IPS-11a (cell line): ENCODE results near the gene DNAJC22.
"Not testable (repeated sequence)": the region's sequence is repeated elsewhere in the genome, so short reads cannot be mapped to it uniquely, and the experiment has no call there.

Experiments used
- H3K4me3 ChIP-seq: one replicate; pipeline ENCODE4 v1.5.1; 2013; ENCODE audit warnings: low read depth, low read length, control low read depth

Gene DNAJC22

DNA sequence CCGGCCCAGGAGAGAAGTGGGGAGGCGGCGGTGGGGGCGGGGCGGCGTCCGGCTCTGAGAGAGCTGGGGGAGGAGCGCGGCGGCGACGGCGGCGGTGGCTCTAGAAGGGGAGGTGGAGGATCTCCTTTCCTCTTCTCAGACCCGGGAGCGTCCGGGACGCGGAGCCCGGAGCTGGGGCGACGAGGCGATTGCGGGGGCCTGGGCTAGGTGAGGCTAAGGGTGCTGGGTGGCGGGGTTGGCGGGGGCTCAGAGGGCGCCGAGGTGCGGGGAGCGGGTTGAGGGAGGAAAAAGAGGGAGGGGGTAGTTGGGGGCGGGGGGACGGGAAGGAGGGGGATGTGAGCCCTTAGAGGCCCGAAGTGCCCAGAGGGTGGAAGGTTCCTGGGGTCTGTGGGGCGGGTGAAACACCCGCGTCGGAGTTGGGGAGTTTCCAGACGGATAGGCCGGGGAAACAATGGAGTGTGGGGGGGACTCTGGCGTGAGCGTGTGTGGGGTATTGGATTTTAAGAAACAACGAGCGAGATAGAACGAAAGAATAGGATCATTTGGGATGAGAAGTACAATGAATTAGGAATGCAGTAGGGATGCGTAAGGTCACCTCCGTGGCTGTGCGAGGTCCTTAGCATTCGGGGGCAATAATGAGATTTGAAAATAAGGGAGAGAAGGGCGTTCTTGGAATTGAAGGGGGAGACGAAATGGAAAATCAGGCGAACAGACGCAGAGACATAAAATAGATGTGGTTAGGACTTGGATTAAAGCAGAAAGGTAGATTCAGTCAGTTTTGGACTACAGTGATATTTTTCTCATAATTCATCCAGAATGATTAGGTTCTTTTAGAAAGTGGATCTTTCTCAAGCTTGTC lies 20.9 kb downstream of the DNAJC22 start, which contains the start of gene SPATS2:
SPATS2 (plus strand) TSS at position 82 of the 859 bp plus-strand sequence. CDS start 93,551 bp downstream, outside the sequence.
- peak within 1 kb of the TSS; percentile 84 for H3K4me3 ChIP-seq

DNA sequence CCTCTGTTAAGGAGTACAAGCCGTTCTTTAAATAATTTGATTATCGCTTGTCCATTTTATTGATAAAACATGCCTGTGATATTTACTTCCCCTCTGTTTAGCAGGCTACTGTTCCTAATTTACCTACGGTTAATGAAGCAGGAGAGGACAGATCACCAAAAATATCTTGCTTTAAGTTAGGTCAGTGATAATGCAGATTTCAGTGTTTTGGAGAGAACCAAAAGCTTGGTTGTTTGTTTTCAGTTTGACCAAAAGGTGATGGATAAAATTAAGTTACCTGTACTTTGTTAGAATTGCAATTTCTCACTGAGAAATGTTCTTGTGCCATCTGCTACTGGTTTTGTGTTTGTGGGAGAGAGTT lies 21.5 kb downstream of the DNAJC22 start:
- peak overlapping the region; percentile 84 for H3K4me3 ChIP-seq

DNA sequence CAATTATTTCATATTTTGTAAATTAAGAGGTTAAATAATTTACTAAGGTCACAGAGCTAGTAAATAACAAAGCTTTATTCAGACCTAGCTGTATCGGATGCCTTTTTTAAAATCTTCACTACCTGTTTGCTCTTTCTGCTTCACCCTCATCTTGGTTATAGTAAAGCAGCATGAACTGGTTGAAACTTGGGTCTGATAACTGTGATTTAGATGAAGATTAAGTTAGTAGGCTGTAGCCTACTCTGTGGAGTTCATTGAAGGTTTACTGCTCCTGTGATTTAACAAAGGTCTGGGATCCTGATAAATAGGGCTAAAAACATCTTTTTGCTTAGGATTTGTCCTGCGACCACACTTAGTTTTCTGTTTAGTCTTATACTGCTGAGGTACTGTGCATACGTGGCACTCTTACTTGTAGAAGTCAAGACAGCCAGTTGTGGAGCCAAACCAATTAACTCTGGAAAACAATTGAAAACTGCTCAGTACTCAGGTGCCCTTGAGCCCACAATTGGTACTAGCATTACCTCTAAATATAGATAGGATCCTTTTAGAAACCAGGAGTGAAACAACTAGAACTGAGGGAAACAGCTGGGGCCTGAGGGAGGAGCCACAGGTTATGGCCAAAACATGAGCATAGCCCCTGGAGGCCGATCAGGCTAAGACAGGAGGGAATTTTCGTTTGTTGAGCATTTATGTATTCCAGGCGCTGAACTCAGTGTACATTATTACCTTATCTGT lies 22.9 kb downstream of the DNAJC22 start:
- H3K4me3 ChIP-seq, result no peak overlapping the region

GRCh38 chr12:49370539-49370938 lies 23.9 kb downstream of the DNAJC22 start:
- H3K4me3 ChIP-seq, result no peak overlapping the region

DNA sequence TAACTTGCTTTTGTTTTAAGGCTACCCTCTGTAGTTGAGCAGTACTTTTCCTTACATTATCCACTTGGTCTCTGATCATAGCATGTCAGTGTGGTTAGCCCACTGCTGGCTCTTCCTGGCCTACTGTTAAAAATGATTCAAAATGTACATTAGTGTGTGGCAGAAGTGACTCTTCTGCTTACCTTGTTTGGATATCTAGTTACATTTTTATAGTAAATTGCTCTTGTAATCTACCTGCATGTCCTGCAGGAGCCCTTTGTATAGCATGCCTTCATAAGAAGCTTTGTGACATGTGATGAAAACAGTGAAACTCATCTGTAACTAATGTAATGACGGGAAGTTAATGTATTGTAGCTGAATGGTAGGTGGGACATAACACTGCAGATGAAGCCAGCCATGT lies 28.7 kb downstream of the DNAJC22 start:
- H3K4me3 ChIP-seq, result no peak overlapping the region

DNA sequence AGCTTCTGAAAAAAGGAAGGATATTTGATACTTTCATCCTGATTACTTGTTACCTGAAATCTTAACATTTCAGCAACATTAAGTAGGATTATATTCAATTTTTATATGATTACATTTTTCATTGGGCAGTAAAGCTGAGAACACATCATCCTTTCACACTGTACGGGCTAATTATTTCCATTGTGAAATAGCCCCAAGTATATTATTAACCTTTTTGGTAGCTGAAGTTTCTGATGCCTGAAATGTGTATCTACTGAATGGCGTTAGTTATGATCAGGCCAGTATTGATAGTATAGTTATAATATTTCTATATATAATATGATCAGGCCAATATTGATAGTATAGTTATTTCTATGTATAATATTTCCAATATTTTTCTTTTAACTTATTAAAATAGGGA lies 30.7 kb downstream of the DNAJC22 start:
- no peak overlapping the region for H3K4me3 ChIP-seq

DNA sequence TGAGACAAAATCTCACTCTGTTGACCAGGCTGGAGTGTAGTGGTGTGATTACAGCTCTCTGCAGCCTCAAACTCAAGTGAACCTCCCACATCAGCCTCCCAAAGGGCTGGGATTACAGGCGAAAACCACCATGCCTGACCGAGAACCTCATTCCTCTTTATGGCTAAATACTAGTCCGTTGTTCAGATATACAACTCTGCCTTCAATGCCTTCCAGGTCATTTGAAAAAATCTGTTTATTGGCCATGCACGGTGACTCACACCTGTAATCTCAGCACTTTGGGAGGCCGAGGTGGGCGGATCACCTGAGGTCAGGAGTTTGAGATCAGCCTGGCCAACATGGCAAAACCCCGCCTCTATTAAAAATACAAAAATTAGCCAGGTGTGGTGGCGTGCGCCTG lies 33.5 kb downstream of the DNAJC22 start:
- H3K4me3 ChIP-seq, result not testable (repeated sequence)

DNA sequence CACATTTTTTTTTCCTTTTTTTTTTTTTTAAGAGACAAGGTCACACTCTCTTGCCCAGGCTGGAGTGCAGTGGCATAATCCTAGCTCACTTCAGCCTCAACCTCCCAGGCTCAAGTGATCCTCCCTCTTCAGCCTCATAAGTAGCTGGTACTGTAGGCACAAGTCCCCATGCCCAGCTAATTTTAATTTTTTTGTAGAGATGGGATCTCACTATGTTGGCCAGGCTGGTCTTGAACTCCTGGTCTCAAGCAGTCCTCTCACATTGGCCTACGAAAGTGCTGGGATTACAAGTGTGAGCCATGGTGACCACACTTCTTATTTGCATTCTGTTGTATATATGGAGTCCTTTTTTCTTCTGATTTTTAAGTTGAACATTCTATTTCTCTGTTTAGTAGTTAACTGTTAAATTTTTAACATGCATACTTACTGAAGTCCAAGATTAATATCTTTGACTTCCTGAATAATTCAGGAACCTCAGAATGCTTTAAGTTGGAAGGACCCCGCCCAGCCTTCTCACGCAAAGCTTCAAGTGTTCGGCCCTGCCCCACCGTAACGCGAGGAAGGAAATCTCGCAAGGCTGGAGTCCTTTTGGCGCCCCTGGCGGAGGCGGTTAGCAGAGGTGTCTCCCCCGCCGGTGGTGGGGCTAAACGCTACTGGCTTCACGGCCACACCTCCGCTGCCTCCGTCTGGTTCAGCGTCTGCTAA lies 42.1 kb downstream of the DNAJC22 start:
- no peak overlapping the region for H3K4me3 ChIP-seq

DNA sequence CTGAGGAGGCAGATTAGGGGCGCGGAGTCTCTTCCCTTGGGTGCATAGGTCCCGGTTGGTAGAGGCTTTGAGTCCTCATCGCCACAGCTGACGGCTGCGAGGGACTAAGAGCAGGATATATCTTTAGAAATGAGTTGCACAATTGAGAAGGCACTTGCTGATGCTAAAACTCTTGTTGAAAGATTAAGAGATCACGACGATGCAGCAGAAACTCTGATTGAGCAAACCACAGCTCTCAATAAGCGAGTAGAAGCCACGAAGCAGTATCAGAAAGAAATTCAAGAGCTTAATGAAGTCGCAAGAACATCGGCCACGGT lies 42.7 kb downstream of the DNAJC22 start:
- no peak overlapping the region for H3K4me3 ChIP-seq

DNA sequence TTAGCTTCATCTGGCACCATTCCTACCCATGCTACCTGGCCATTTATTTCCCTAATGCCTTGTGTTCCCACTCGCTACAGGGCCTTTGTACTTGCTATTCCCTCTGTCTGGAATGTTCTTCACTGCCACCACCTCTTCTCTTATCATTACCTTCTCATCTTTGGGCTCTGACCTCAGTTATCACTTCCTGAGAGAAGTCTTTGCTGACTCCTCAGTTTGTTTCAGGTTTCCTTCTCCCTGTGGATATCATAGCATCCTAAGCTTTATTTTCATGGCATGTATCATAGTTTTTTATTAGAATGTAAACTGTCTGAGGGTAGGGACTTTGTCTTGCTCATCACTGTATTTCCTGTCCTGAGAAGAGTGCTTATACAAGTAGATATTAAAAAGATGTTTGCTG lies 50.3 kb downstream of the DNAJC22 start:
- no peak overlapping the region for H3K4me3 ChIP-seq

GRCh38 chr12:49400304-49400703 lies 53.6 kb downstream of the DNAJC22 start:
- H3K4me3 ChIP-seq, result no peak overlapping the region
